Neural progenitor cell (in vitro differentiated cells): ENCODE measurements around the gene LCK.

Source experiments
- CTCF ChIP-seq: fragments of 200-600 bp; sonication (generic); IDR thresholded peaks from 2 replicates; pipeline ENCODE4 v1.5.1; 2017; ENCODE audit warnings: antibody characterized with exemption, mild to moderate bottlenecking
- EZH2 ChIP-seq: fragments of 200-600 bp; sonication (generic); IDR thresholded peaks from 2 replicates; pipeline ENCODE4 v1.6.1; 2017; ENCODE audit warnings: antibody characterized with exemption, mild to moderate bottlenecking, moderate library complexity

DNA sequence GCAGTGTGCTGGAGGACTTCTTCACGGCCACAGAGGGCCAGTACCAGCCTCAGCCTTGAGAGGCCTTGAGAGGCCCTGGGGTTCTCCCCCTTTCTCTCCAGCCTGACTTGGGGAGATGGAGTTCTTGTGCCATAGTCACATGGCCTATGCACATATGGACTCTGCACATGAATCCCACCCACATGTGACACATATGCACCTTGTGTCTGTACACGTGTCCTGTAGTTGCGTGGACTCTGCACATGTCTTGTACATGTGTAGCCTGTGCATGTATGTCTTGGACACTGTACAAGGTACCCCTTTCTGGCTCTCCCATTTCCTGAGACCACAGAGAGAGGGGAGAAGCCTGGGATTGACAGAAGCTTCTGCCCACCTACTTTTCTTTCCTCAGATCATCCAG, 34.6 kb downstream of the LCK start:
- TF ChIP-seq EZH2 (no peak), CTCF (no peak)
